NB4 (cell line): ENCODE data around the gene MUTYH.
A peak's percentile ranks its signal among the peaks of the same experiment; 100 is the strongest.

Experiments used
- DNase-seq: peaks from one replicate; pipeline ENCODE4 v3.0.0; 2010; ENCODE audit warnings: low read depth
- H3K4me3 ChIP-seq: one replicate; pipeline ENCODE4 v1.5.1; 2011; ENCODE audit warnings: mild to moderate bottlenecking, low read depth, low read length, moderate library complexity
- MAX ChIP-seq: IDR thresholded peaks from 2 replicates; pipeline ENCODE4 v1.6.1; 2011; ENCODE audit warnings: low read depth, low read length
- MYC ChIP-seq: IDR thresholded peaks from 2 replicates; pipeline ENCODE4 v1.6.1; 2011; ENCODE audit warnings: low read depth, low read length
- POLR2A ChIP-seq: IDR thresholded peaks from 2 replicates; pipeline ENCODE4 v1.6.1; 2011; ENCODE audit warnings: mild to moderate bottlenecking; ENCODE audit not compliant: insufficient read length; ENCODE audit errors: extremely low read depth
- TF ChIP-seq, protein P1 (sequence below): IDR thresholded peaks from one replicate; pipeline ENCODE4 v1.5.1; 2012; ENCODE audit warnings: low read depth, low read length

The MUTYH gene

DNA sequence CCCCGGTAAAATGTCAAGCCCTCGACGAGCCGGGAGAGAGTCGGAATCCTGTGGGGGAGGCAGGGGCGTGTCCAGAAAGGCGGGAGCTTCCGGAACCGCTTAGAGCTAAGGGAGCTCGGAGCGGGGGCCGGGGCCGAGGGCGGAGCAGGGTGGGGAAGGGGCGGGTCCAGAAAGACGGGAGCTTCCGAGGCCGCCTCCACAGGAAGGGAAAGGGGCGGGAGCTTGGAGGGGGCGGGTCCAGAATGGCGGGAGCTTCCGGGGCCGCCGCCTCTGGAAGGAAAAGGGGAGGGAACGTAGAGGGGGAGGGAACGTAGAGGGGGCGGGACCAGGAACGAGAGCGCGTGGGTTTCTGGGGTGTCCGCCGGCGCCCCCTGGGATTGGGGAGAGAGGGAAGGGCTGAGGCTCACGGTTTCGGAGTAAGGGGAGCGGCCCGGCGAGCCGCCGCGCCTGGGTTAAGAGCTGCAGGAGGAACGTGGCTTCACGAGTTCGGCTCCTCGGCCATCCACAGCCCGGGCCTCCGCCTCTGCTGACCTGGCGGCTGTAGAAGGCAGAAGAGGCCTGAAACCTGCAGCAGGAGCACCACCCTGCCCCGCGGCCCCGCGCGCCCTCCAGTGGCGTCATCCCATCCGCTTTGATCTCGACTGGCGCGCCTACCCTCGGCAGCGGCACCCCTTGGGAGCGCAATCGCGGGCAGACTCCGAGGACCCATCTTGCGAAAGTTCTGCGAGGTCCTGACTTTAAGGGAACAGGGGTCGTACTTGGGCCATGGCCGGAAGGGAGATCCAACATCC lies 36.5 kb downstream of the MUTYH start:
- DNase-seq, result peak; percentile 97
- TF ChIP-seq, protein P1, sequence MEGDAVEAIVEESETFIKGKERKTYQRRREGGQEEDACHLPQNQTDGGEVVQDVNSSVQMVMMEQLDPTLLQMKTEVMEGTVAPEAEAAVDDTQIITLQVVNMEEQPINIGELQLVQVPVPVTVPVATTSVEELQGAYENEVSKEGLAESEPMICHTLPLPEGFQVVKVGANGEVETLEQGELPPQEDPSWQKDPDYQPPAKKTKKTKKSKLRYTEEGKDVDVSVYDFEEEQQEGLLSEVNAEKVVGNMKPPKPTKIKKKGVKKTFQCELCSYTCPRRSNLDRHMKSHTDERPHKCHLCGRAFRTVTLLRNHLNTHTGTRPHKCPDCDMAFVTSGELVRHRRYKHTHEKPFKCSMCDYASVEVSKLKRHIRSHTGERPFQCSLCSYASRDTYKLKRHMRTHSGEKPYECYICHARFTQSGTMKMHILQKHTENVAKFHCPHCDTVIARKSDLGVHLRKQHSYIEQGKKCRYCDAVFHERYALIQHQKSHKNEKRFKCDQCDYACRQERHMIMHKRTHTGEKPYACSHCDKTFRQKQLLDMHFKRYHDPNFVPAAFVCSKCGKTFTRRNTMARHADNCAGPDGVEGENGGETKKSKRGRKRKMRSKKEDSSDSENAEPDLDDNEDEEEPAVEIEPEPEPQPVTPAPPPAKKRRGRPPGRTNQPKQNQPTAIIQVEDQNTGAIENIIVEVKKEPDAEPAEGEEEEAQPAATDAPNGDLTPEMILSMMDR, result peak; percentile 48
- TF ChIP-seq MAX (no peak; the same call in none of the 2 replicates), MYC (peak; percentile 9), POLR2A (peak; percentile 57)
- peak overlapping the region; percentile 71 for H3K4me3 ChIP-seq

DNA sequence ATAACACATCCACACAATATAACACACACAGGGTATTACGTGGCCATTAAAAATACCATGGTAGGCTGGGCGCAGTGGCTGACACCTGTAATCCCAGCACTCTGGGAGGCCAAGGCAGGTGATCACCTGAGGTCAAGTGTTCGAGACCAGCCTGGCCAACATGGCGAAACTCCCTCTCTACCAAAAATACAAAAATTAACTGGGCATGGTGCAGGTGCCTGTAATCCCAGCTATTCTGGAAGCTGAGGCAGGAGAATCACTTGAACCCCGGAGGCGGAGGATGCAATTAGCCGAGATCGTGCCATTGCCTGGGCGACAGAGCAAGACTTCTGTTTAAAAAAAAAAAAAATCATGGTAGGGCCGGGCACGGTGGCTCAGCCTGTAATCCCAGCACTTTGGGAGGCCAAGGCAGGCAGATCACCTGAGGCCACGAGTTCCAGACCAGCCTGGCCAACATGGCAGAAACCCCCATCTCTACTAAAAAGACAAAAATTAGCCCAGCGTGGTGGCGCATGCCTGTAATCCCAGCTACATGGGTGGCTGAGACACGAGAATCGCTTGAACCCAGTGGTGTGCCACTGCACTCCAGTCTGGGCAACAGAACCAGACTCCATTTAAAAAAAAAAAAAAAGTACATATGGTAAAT lies 37.6 kb downstream of the MUTYH start:
- TF ChIP-seq POLR2A, result no peak
- TF ChIP-seq, protein P1, result no peak
- no peak for TF ChIP-seq MYC
- no peak for TF ChIP-seq MAX
- no peak for DNase-seq
- peak overlapping the region; percentile 61 for H3K4me3 ChIP-seq

DNA sequence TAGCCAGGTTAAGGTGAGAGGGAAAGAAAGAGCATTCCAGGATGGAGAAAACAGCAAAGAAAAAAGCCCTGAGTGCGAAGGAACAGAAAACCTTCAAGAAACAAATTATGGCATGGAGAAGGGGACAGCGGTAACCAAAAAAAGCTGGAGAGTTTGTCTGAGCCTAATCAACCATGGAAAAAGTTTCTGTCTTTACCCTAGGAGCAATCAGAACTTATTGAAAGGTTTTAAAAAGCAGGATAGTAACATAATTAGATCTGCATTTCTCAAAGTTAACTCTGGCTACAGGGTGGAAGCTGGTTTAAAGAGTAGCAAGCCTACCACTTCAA lies 39.6 kb downstream of the MUTYH start:
- TF ChIP-seq MAX (no peak), MYC (no peak), POLR2A (no peak)
- TF ChIP-seq, protein P1, result no peak
- DNase-seq, result no peak
- no peak overlapping the region for H3K4me3 ChIP-seq

GRCh38 chr1:45299981-45300668 lies 40.1 kb downstream of the MUTYH start:
- DNase-seq, result peak; percentile 80
- H3K4me3 ChIP-seq, result no peak overlapping the region
- TF ChIP-seq POLR2A (no peak), MAX (no peak), MYC (no peak)
- TF ChIP-seq, protein P1, result peak; percentile 67

DNA sequence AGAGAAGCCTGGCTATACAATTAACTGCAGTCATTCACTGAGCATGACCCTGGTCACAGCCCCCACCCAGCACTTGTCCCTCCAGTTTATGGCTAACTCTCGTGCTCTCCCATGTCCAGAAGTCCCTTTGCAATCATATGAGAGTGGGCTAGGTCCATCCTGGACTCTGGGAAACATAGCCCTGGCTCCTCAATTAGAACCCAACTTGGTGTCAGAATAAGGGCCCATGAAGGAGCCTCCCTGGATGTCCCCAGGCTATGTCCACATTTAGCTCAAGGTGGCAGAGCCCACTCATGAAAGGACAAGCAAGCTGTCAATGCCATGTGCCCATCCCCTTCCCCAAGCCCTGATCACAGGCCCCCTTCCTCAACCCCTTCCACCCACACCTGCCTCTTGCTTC lies 40.9 kb downstream of the MUTYH start:
- DNase-seq, result no peak
- no peak for TF ChIP-seq MYC
- TF ChIP-seq POLR2A, result no peak
- TF ChIP-seq MAX, result no peak
- TF ChIP-seq, protein P1, result no peak
- no peak overlapping the region for H3K4me3 ChIP-seq
